ENCODE measurements around the gene ANG. TPM values are rescaled to one million over a fixed set of nuclear protein-coding genes. Genes with fewer than 3 reads are reported as not detected.

Gene ANG
- total and polyA plus RNA-seq, 10 of the 15 experiments (the other 5 are each of a cell fraction or from before 2014, with no cell fraction given) = 1.0 to 5.9 (median 2.2) TPM

DNA sequence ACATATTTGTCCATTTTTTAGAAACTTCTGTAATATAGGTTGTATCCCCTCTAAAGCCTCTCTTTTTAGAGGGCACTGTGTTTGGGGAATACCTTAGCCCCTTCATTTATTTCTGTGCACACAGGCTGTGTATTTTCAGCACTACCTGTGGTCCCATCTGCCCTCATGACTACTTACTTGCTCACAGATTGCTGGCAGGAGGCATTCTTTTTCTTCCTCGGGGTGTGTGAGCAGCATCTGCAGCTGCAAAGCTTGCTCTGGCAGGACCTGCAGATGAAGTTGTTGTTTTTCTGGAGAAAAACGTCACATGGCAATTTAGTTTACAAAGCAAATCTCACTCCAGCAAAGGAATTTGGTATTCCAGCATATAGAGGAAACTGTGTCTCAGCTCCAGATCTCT is 24.3 kb downstream of the ANG start:
- DNase-seq (ENCODE audit: low read depth, low spot score) (no peak), FAIRE-seq (no peak), ATAC-seq (no peak)
- Histone ChIP-seq H3K4me1 (ENCODE audit: control insufficient read depth, insufficient read depth, low read length) (no peaks in the 10 kb centered on the region), H4K20me1 (ENCODE audit: control insufficient read depth, insufficient read depth) (no peaks in the 10 kb centered on the region), H3K27ac (ENCODE audit: control insufficient read depth, insufficient read depth) (no peak overlapping the region), H3K4me2 (ENCODE audit: control insufficient read depth, insufficient read depth) (no peak overlapping the region), H3K9me3 (replicated peaks; ENCODE audit: control insufficient read depth, insufficient read depth, low read length) (no peaks in the 10 kb centered on the region; the same call in 2 of the 3 replicates), H3K79me2 (ENCODE audit: control insufficient read depth, insufficient read depth, low read length) (no peaks in the 10 kb centered on the region), H2AFZ (ENCODE audit: control insufficient read depth, low read depth, low read length) (no peak overlapping the region), H3K36me3 (ENCODE audit: control insufficient read depth in 2 of 2, insufficient read depth in 2 of 2, low read length in 1 of 2) (no peaks in the 10 kb centered on the region), H3K9ac (ENCODE audit: control insufficient read depth, insufficient read depth, low read length) (no peak overlapping the region), H3K4me3 (no peak overlapping the region), H3K27me3 (replicated peaks in 1 of 2; ENCODE audit: control insufficient read depth in 2 of 2, insufficient read depth in 2 of 2, low read length in 1 of 2) (no peaks in the 10 kb centered on the region)
- in situ Hi-C loops (cut with MboI) = no loop called here
- CTCF ChIA-PET = interaction anchor here (1.0 to 1.2 kb wide), 2 partner anchors 13 to 142 kb away, joined by 3 to 7 read pairs; no protein-coding TSS in a partner anchor
- RAD21 ChIA-PET (ENCODE audit: unreplicated experiment) = no interaction called here
- TF ChIP-seq POLR2A (IDR thresholded peaks at IDR 0.05; ENCODE audit: low read depth, low read length) (no peak), ZZZ3 (IDR thresholded peaks at IDR 0.05; ENCODE audit: control insufficient read depth, insufficient read length, low read depth) (no peak), IKZF1 (conservative IDR thresholded peaks at IDR 0.05) (no peak), CUX1 (IDR thresholded peaks at IDR 0.05; ENCODE audit: insufficient replicate concordance, low read depth, low read length) (no peak), TAF1 (IDR thresholded peaks at IDR 0.05; ENCODE audit: borderline replicate concordance, low read depth, low read length) (no peak), ZNF384 (IDR thresholded peaks at IDR 0.05; ENCODE audit: borderline replicate concordance, low read depth, low read length) (no peak), MYB (IDR thresholded peaks at IDR 0.05; ENCODE audit: borderline replicate concordance, low read depth, low read length) (no peak), ZSCAN29 (IDR thresholded peaks at IDR 0.05) (no peak), GATAD2B (conservative IDR thresholded peaks at IDR 0.05; ENCODE audit: low read depth) (no peak), NFYB (IDR thresholded peaks at IDR 0.05; ENCODE audit: insufficient read depth, low read depth, low read length) (no peak), RAD21 (IDR thresholded peaks at IDR 0.05; ENCODE audit: insufficient read depth, low read depth, low read length) (no peak), CREM (IDR thresholded peaks at IDR 0.05; ENCODE audit: low read depth) (no peak), PAX5 (IDR thresholded peaks at IDR 0.05; ENCODE audit: borderline replicate concordance, low read depth, low read length) (no peak), TCF3 (IDR thresholded peaks at IDR 0.05; ENCODE audit: borderline replicate concordance, insufficient read depth, low read depth, low read length) (no peak), NR2C2 (IDR thresholded peaks at IDR 0.05; ENCODE audit: borderline replicate concordance, control insufficient read depth, insufficient read length, low read depth) (no peak), MEF2B (IDR thresholded peaks at IDR 0.05; ENCODE audit: partially characterized antibody, poor library complexity, severe bottlenecking) (no peak)
- TF ChIP-seq, protein P1, sequence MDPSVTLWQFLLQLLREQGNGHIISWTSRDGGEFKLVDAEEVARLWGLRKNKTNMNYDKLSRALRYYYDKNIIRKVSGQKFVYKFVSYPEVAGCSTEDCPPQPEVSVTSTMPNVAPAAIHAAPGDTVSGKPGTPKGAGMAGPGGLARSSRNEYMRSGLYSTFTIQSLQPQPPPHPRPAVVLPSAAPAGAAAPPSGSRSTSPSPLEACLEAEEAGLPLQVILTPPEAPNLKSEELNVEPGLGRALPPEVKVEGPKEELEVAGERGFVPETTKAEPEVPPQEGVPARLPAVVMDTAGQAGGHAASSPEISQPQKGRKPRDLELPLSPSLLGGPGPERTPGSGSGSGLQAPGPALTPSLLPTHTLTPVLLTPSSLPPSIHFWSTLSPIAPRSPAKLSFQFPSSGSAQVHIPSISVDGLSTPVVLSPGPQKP (IDR thresholded peaks at IDR 0.05; ENCODE audit: low read depth, low read length) = no peak
- TF ChIP-seq, protein P2, sequence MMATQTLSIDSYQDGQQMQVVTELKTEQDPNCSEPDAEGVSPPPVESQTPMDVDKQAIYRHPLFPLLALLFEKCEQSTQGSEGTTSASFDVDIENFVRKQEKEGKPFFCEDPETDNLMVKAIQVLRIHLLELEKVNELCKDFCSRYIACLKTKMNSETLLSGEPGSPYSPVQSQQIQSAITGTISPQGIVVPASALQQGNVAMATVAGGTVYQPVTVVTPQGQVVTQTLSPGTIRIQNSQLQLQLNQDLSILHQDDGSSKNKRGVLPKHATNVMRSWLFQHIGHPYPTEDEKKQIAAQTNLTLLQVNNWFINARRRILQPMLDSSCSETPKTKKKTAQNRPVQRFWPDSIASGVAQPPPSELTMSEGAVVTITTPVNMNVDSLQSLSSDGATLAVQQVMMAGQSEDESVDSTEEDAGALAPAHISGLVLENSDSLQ (IDR thresholded peaks at IDR 0.05) = no peak
- 7% methylated on average over 2 of the region's 2 CpGs for WGBS (ENCODE audit: insufficient coverage, insufficient replicate concordance, low lambda C conversion rate, missing lambda C conversion rate)
- POLR2A ChIA-PET = no interaction called here
- intact Hi-C loops (cut with micrococcal nuclease; ENCODE audit: unreplicated experiment) = no loop called here
- BruUV-seq (replicated peaks) = no TSS peak
- SMC1A ChIA-PET (ENCODE audit: uncharacterized antibody, unreplicated experiment) = no interaction called here
